Measurements from ENCODE around the gene CISD3. TPM values are rescaled to one million over a fixed set of nuclear protein-coding genes. Genes with fewer than 3 reads are reported as not detected.

The CISD3 gene
- total RNA-seq, 2 experiments from 2014 or later, result 43.2 to 44.2 TPM

DNA sequence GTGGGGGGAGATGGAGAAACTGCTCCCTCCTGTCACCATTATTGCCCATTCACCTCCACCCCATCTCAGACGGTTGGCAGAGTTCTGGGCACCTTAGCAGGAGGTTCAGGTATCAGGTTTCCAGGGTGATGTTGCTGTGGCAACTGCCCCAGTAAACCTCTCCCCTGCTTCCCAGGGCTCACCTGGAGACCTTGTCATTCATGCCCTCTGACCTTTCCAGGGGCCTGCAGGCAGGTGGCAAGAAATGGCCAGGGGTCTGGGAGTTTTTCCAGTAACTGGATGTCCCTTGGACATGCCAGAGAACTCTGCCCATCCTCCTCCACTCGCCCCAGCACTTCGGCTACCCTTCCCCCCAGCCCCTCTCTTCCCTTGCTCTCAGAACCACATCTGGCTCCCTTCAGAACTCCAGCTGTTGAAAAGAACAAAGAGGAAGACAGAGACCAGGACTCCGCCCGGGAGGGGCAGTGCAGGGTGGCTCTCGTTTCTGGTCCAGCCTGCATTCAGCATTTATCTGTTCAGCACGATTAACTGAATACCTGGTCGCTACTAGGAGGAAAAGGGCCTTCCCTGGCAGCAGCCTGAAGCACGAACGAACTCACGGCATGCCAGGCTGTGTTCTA is 16.6 kb upstream of the CISD3 start:
- Mint-ChIP-seq H3K9me3 (no peaks in the 10 kb centered on the region), H3K27me3 (no peaks in the 10 kb centered on the region), H3K4me1 (ENCODE audit: low read depth) (peaks cover 62% of the 10 kb centered on the region), H3K36me3 (ENCODE audit: low read depth) (peaks cover 69% of the 10 kb centered on the region), H3K4me3 (no peak overlapping the region), H3K27ac (peak overlapping the region; percentile 76)
- intact Hi-C loops (cut with micrococcal nuclease), result loop anchor here (5.0 kb wide), 1 partner anchor 36 kb away; no protein-coding TSS in a partner anchor
- ATAC-seq, result no peak
- TF ChIP-seq, protein P1, sequence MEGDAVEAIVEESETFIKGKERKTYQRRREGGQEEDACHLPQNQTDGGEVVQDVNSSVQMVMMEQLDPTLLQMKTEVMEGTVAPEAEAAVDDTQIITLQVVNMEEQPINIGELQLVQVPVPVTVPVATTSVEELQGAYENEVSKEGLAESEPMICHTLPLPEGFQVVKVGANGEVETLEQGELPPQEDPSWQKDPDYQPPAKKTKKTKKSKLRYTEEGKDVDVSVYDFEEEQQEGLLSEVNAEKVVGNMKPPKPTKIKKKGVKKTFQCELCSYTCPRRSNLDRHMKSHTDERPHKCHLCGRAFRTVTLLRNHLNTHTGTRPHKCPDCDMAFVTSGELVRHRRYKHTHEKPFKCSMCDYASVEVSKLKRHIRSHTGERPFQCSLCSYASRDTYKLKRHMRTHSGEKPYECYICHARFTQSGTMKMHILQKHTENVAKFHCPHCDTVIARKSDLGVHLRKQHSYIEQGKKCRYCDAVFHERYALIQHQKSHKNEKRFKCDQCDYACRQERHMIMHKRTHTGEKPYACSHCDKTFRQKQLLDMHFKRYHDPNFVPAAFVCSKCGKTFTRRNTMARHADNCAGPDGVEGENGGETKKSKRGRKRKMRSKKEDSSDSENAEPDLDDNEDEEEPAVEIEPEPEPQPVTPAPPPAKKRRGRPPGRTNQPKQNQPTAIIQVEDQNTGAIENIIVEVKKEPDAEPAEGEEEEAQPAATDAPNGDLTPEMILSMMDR (IDR thresholded peaks at IDR 0.05), result no peak
- no peak for DNase-seq
- POLR2A ChIA-PET, result interaction anchor here (1.2 to 18.4 kb wide), 4 partner anchors 8 to 34 kb away, joined by 3 to 390 read pairs (median 10); partner anchors contain the start of gene MLLT6
- CTCF ChIA-PET, result interaction anchor here (0.8 kb wide), 1 partner anchor 10 kb away, joined by 3 read pairs; no protein-coding TSS in a partner anchor

- CTCF ChIA-PET, result interaction anchor here (1.2 to 3.0 kb wide), 4 partner anchors 8 to 19 kb away, joined by 3 to 16 read pairs (median 4); no protein-coding TSS in a partner anchor
- POLR2A ChIA-PET, result interaction anchor here (0.6 to 18.4 kb wide), 5 partner anchors 6 to 39 kb away, joined by 3 to 390 read pairs (median 8); partner anchors contain the start of genes CISD3 and MLLT6
- H3K36me3 Mint-ChIP-seq (ENCODE audit: low read depth), result peaks cover 63% of the 10 kb centered on the region
- H3K4me3 Mint-ChIP-seq, result no peak overlapping the region
- TF ChIP-seq, protein P1 (IDR thresholded peaks at IDR 0.05), result no peak
- DNase-seq, result no peak
- intact Hi-C loops (cut with micrococcal nuclease), result no loop called here
- H3K27ac Mint-ChIP-seq, result peak overlapping the region; percentile 84
- H3K27me3 Mint-ChIP-seq, result no peaks in the 10 kb centered on the region
- no peaks in the 10 kb centered on the region for H3K9me3 Mint-ChIP-seq
- ATAC-seq, result no peak
- peaks cover 53% of the 10 kb centered on the region for H3K4me1 Mint-ChIP-seq (ENCODE audit: low read depth)
Observed at GRCh38 chr17:38715216-38715943, 14.8 kb upstream of the CISD3 start.

GRCh38 chr17:38716368-38717005 is 13.7 kb upstream of the CISD3 start:
- Mint-ChIP-seq H3K27me3 (no peaks in the 10 kb centered on the region), H3K4me1 (ENCODE audit: low read depth) (peaks cover 46% of the 10 kb centered on the region), H3K36me3 (ENCODE audit: low read depth) (peaks cover 63% of the 10 kb centered on the region), H3K9me3 (no peaks in the 10 kb centered on the region), H3K4me3 (no peak overlapping the region), H3K27ac (peak overlapping the region; percentile 69)
- POLR2A ChIA-PET, result interaction anchor here (0.8 to 18.4 kb wide), 5 partner anchors 5 to 40 kb away, joined by 3 to 390 read pairs (median 8); partner anchors contain the start of genes CISD3 and MLLT6
- intact Hi-C loops (cut with micrococcal nuclease), result no loop called here
- DNase-seq, result no peak
- ATAC-seq, result no peak
- TF ChIP-seq, protein P1 (IDR thresholded peaks at IDR 0.05), result no peak
- CTCF ChIA-PET, result interaction anchor here (1.2 to 3.0 kb wide), 5 partner anchors 9 to 40 kb away, joined by 3 to 16 read pairs (median 5); no protein-coding TSS in a partner anchor

GRCh38 chr17:38717139-38717745 is 12.9 kb upstream of the CISD3 start:
- Mint-ChIP-seq H3K27ac (peak overlapping the region; percentile 69), H3K4me3 (no peak overlapping the region), H3K4me1 (ENCODE audit: low read depth) (peaks cover 39% of the 10 kb centered on the region), H3K9me3 (no peaks in the 10 kb centered on the region), H3K27me3 (no peaks in the 10 kb centered on the region), H3K36me3 (ENCODE audit: low read depth) (peaks cover 57% of the 10 kb centered on the region)
- ATAC-seq (no peak), DNase-seq (no peak)
- POLR2A ChIA-PET, result interaction anchor here (15.9 to 18.4 kb wide), 2 partner anchors 5 to 9 kb away, joined by 390 read pairs; partner anchors contain the start of gene MLLT6
- CTCF ChIA-PET, result interaction anchor here (1.4 to 3.0 kb wide), 3 partner anchors 11 to 41 kb away, joined by 5 to 16 read pairs (median 6); no protein-coding TSS in a partner anchor
- TF ChIP-seq, protein P1 (IDR thresholded peaks at IDR 0.05), result no peak
- intact Hi-C loops (cut with micrococcal nuclease), result no loop called here

Measured in activated CD8-positive, alpha-beta T cell treated with anti-CD3 and anti-CD28 coated beads for 36 hours (primary cell).